Neural progenitor cell (in vitro differentiated cells): ENCODE measurements around the gene MAP7. TPM values are rescaled to one million over a fixed set of nuclear protein-coding genes. Genes with fewer than 3 reads are reported as not detected.

Experiments used
- DNase-seq: peaks from one replicate; pipeline ENCODE4 v3.0.0-alpha.2; 2016; ENCODE audit warnings: low spot score
- H2AFZ ChIP-seq: fragments of 200-600 bp; sonication (generic); replicated peaks from 2 replicates; pipeline ENCODE4 v1.6.1; 2016; ENCODE audit warnings: antibody characterized with exemption
- H3F3A ChIP-seq: fragments of 200-600 bp; sonication (generic); 2 replicates; pipeline ENCODE4 v1.6.1; 2016; ENCODE audit warnings: antibody characterized with exemption, low read depth
- H3K27ac ChIP-seq: fragments of 200-600 bp; sonication (generic); 2 replicates; pipeline ENCODE4 v1.5.1; 2016; ENCODE audit warnings: mild to moderate bottlenecking
- H3K27me3 ChIP-seq: fragments of 200-600 bp; sonication (generic); 2 replicates; pipeline ENCODE4 v1.6.1; 2016; ENCODE audit warnings: mild to moderate bottlenecking, moderate library complexity
- H3K36me3 ChIP-seq: fragments of 200-600 bp; sonication (generic); 2 replicates; pipeline ENCODE4 v1.5.1; 2016
- H3K4me1 ChIP-seq: fragments of 200-600 bp; sonication (generic); 2 replicates; pipeline ENCODE4 v1.6.1; 2016; ENCODE audit warnings: mixed run types
- H3K4me2 ChIP-seq: fragments of 200-600 bp; sonication (generic); 2 replicates; pipeline ENCODE4 v1.6.1; 2016
- H3K4me3 ChIP-seq: fragments of 200-600 bp; sonication (generic); 2 replicates; pipeline ENCODE4 v1.5.1; 2016
- H3K79me2 ChIP-seq: fragments of 200-600 bp; sonication (generic); 2 replicates; pipeline ENCODE4 v1.6.1; 2016; ENCODE audit warnings: low read depth
- H3K9ac ChIP-seq: fragments of 200-600 bp; sonication (generic); 2 replicates; pipeline ENCODE4 v1.6.1; 2016
- H3K9me3 ChIP-seq: fragments of 200-600 bp; sonication (generic); 2 replicates; pipeline ENCODE4 v1.5.1; 2016; ENCODE audit warnings: low read depth
- H4K20me1 ChIP-seq: fragments of 200-600 bp; sonication (generic); 2 replicates; pipeline ENCODE4 v1.6.1; 2016; ENCODE audit warnings: low read depth
- H3K27ac Mint-ChIP-seq: 3 replicates; pipeline ENCODE4 v1.8.0; 2021; ENCODE audit warnings: mixed read lengths
- H3K27me3 Mint-ChIP-seq: 2 replicates; pipeline ENCODE4 v1.8.0; 2022; ENCODE audit warnings: low read depth, mild to moderate bottlenecking, inconsistent platforms, moderate library complexity, mixed read lengths; ENCODE audit not compliant: insufficient read depth
- H3K36me3 Mint-ChIP-seq: 3 replicates; pipeline ENCODE4 v1.8.0; 2021; ENCODE audit warnings: mixed read lengths
- H3K4me1 Mint-ChIP-seq: 3 replicates; pipeline ENCODE4 v1.8.0; 2021; ENCODE audit warnings: mixed read lengths
- H3K4me3 Mint-ChIP-seq: 3 replicates; pipeline ENCODE4 v1.8.0; 2021; ENCODE audit warnings: mild to moderate bottlenecking, moderate library complexity, mixed read lengths
- H3K9me3 Mint-ChIP-seq: 3 replicates; pipeline ENCODE4 v1.8.0; 2020; ENCODE audit warnings: mixed read lengths
- CTCF ChIP-seq: fragments of 200-600 bp; sonication (generic); IDR thresholded peaks from 2 replicates; pipeline ENCODE4 v1.5.1; 2017; ENCODE audit warnings: antibody characterized with exemption, mild to moderate bottlenecking
- EZH2 ChIP-seq: fragments of 200-600 bp; sonication (generic); IDR thresholded peaks from 2 replicates; pipeline ENCODE4 v1.6.1; 2017; ENCODE audit warnings: antibody characterized with exemption, mild to moderate bottlenecking, moderate library complexity
- EZH2phosphoT487 ChIP-seq: fragments of 200-600 bp; sonication (generic); IDR thresholded peaks from 2 replicates; pipeline ENCODE4 v1.6.1; 2017; ENCODE audit warnings: antibody characterized with exemption
- total RNA-seq: library from RNA; depleted of rRNA; stranded (reverse); fragments of >200 nt; gene quantifications from 2 replicates; pipeline ENCODE4 v1.2.3, GENCODE V29; 2015; ENCODE audit warnings: low replicate concordance

The MAP7 gene
- total RNA-seq, 1 donor from 2014 or later: 9.0 TPM

GRCh38 chr6:136510782-136511181 lies 39.4 kb downstream of the MAP7 start:
- H3K27ac Mint-ChIP-seq: no peak overlapping the region
- H3K9ac ChIP-seq: no peak overlapping the region
- H3K4me2 ChIP-seq: no peak overlapping the region
- H3K36me3 ChIP-seq: no peaks in the 10 kb centered on the region
- H3K27ac ChIP-seq: no peak overlapping the region
- H3K9me3 ChIP-seq: no peaks in the 10 kb centered on the region
- no peaks in the 10 kb centered on the region for H3K79me2 ChIP-seq
- H3K36me3 Mint-ChIP-seq: no peaks in the 10 kb centered on the region
- peaks cover 14% of the 10 kb centered on the region for H3K4me1 Mint-ChIP-seq
- no peaks in the 10 kb centered on the region for H3F3A ChIP-seq
- no peaks in the 10 kb centered on the region for H4K20me1 ChIP-seq
- no peak overlapping the region for H2AFZ ChIP-seq
- TF ChIP-seq EZH2: no peak
- TF ChIP-seq CTCF: no peak
- TF ChIP-seq EZH2phosphoT487: no peak
- H3K4me3 ChIP-seq: no peak overlapping the region
- peaks cover 2% of the 10 kb centered on the region for H3K27me3 Mint-ChIP-seq
- H3K9me3 Mint-ChIP-seq: no peaks in the 10 kb centered on the region
- no peak overlapping the region for H3K4me3 Mint-ChIP-seq
- no peak for DNase-seq
- H3K27me3 ChIP-seq: no peaks in the 10 kb centered on the region
- H3K4me1 ChIP-seq: peaks cover 12% of the 10 kb centered on the region

GRCh38 chr6:136510299-136510698 lies 39.9 kb downstream of the MAP7 start:
- no peak for DNase-seq
- H3K4me1 ChIP-seq: peaks cover 12% of the 10 kb centered on the region
- Mint-ChIP-seq H3K4me3 (no peak overlapping the region), H3K27ac (no peak overlapping the region), H3K27me3 (peaks cover 2% of the 10 kb centered on the region), H3K9me3 (no peaks in the 10 kb centered on the region), H3K4me1 (peaks cover 14% of the 10 kb centered on the region), H3K36me3 (no peaks in the 10 kb centered on the region)
- no peaks in the 10 kb centered on the region for H4K20me1 ChIP-seq
- H3K79me2 ChIP-seq: no peaks in the 10 kb centered on the region
- no peaks in the 10 kb centered on the region for H3K9me3 ChIP-seq
- no peak overlapping the region for H3K9ac ChIP-seq
- H3K4me3 ChIP-seq: no peak overlapping the region
- no peak overlapping the region for H2AFZ ChIP-seq
- H3K27ac ChIP-seq: no peak overlapping the region
- no peaks in the 10 kb centered on the region for H3K27me3 ChIP-seq
- no peak for TF ChIP-seq EZH2
- no peak for TF ChIP-seq EZH2phosphoT487
- TF ChIP-seq CTCF: no peak
- no peaks in the 10 kb centered on the region for H3F3A ChIP-seq
- H3K4me2 ChIP-seq: no peak overlapping the region
- no peaks in the 10 kb centered on the region for H3K36me3 ChIP-seq

GRCh38 chr6:136508725-136509392 lies 41.4 kb downstream of the MAP7 start:
- no peak overlapping the region for H3K9ac ChIP-seq
- Mint-ChIP-seq H3K4me1 (peaks cover 14% of the 10 kb centered on the region), H3K9me3 (no peaks in the 10 kb centered on the region), H3K36me3 (no peaks in the 10 kb centered on the region), H3K27me3 (peaks cover 1% of the 10 kb centered on the region), H3K27ac (no peak overlapping the region), H3K4me3 (no peak overlapping the region)
- no peaks in the 10 kb centered on the region for H3K36me3 ChIP-seq
- no peak overlapping the region for H3K4me2 ChIP-seq
- H4K20me1 ChIP-seq: no peaks in the 10 kb centered on the region
- no peak overlapping the region for H3K4me3 ChIP-seq
- H3K9me3 ChIP-seq: no peaks in the 10 kb centered on the region
- no peak for DNase-seq
- TF ChIP-seq EZH2 (no peak), EZH2phosphoT487 (no peak), CTCF (no peak)
- no peak overlapping the region for H3K27ac ChIP-seq
- no peaks in the 10 kb centered on the region for H3K27me3 ChIP-seq
- no peaks in the 10 kb centered on the region for H3F3A ChIP-seq
- peaks cover 12% of the 10 kb centered on the region for H3K4me1 ChIP-seq
- H3K79me2 ChIP-seq: no peaks in the 10 kb centered on the region
- H2AFZ ChIP-seq: no peak overlapping the region
